Kidney epithelial cell (primary cell): Measurements from ENCODE around the gene KRT26. TPM values are rescaled to one million over a fixed set of nuclear protein-coding genes. Genes with fewer than 3 reads are reported as not detected.

ENCODE experiments used
- DNase-seq: peaks from one replicate; pipeline ENCODE4 v3.0.0-alpha.2; 2010; ENCODE audit warnings: low read depth
- H3K27me3 ChIP-seq: 2 replicates; pipeline ENCODE4 v1.6.0; 2011; ENCODE audit warnings: low read length; ENCODE audit not compliant: control insufficient read depth, insufficient read depth
- H3K36me3 ChIP-seq: 2 replicates; pipeline ENCODE4 v1.5.1; 2011; ENCODE audit warnings: low read length; ENCODE audit not compliant: control insufficient read depth, insufficient read depth
- H3K4me3 ChIP-seq: 2 replicates; pipeline ENCODE4 v1.5.1; 2011; ENCODE audit warnings: low read depth, mild to moderate bottlenecking, control low read depth, low read length
- CTCF ChIP-seq: IDR thresholded peaks from 2 replicates; pipeline ENCODE4 v1.5.1; 2011; ENCODE audit warnings: mild to moderate bottlenecking, moderate library complexity, low read length, control low read depth, inconsistent platforms; ENCODE audit not compliant: insufficient read depth, poor library complexity, severe bottlenecking
- total RNA-seq: library from RNA; depleted of rRNA; stranded (reverse); fragments of >200 nt; gene quantifications from 2 replicates; pipeline ENCODE4 v1.2.3, GENCODE V29; 2015

KRT26 gene, protein sequence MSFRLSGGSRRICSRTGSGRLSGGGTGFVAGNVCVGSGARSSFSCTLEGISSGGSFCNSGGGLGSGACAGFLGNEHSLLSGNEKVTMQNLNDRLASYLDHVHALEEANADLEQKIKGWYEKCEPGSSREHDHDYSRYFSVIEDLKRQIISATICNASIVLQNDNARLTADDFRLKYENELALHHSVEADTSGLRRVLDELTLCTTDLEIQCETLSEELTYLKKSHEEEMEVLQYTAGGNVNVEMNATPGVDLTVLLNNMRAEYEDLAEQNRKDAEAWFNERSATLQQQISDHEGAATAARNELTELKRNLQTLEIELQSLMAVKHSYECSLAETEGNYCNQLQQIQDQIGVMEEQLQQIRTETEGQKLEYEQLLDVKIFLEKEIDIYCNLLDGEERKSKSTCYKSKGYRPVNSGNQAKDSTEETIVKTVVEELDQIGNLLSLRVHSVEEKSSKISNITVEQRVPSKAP
- total RNA-seq, result not detected in 2 replicates

DNA sequence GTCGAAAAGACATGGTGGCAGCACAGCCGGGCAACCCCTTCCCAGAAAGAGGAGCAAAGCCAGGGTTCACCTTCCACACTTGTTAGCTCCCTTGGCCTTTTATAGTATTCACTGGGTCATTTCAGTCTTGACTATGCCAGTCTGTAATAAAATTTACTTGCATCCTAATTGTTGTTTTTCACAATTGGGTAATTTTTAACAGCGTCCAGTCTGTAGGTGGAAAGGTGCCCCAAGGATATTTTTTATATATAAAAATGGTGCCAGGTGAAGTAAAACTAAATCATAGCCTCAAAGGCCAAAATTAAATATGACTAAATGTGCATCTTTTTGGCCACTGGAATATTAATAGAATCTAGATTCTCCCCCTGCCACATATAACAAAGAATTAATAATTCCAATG, at the start of gene KRT26:
KRT26 (minus strand) TSS at position 101 of the 400 bp plus-strand sequence; CDS start at position 13, 88 bp downstream.
- H3K27me3 ChIP-seq, result no peaks in the 10 kb centered on the region
- TF ChIP-seq CTCF, result no peak
- no peak within 1 kb of the TSS for H3K4me3 ChIP-seq
- no peaks in the 10 kb centered on the region for H3K36me3 ChIP-seq
- no peak for DNase-seq

DNA sequence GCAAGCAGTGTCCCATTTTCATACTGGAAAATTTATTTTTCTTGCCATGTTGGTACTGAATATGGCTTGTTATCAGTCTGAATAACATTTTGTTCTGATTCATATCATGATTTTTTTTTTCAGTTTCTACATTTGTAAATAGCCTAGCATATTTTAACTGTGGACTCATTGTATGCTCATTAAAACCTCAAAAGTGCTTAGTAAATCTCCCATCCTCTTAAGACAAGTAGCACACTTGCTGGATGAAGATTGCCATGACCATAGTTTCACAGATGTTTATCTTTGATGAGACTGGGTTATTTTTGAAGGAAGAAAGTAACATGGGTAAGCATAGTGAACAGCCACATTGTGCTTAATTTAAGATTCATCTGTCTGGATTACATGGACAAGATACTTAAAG, 49.5 kb upstream of the KRT26 start:
- H3K4me3 ChIP-seq, result no peak overlapping the region
- H3K36me3 ChIP-seq, result peaks cover 2% of the 10 kb centered on the region
- no peak for DNase-seq
- TF ChIP-seq CTCF, result no peak
- H3K27me3 ChIP-seq, result no peaks in the 10 kb centered on the region

- no peak for TF ChIP-seq CTCF
- Histone ChIP-seq H3K36me3 (peaks cover 2% of the 10 kb centered on the region), H3K27me3 (no peaks in the 10 kb centered on the region), H3K4me3 (no peak overlapping the region)
- DNase-seq, result no peak
These were observed 48.3 kb upstream of the KRT26 start for GRCh38 chr17:40820228-40820838.

GRCh38 chr17:40819528-40820125, 47.6 kb upstream of the KRT26 start:
- Histone ChIP-seq H3K27me3 (no peaks in the 10 kb centered on the region), H3K4me3 (peak overlapping the region; percentile 60), H3K36me3 (peaks cover 2% of the 10 kb centered on the region)
- TF ChIP-seq CTCF, result no peak
- DNase-seq, result no peak

GRCh38 chr17:40818733-40819527, 46.9 kb upstream of the KRT26 start:
- peak; percentile 12 for DNase-seq
- Histone ChIP-seq H3K4me3 (peak overlapping the region; percentile 60), H3K27me3 (no peaks in the 10 kb centered on the region), H3K36me3 (peaks cover 2% of the 10 kb centered on the region)
- TF ChIP-seq CTCF, result no peak
